SU-DHL-6 (cell line): ENCODE results near the gene IQCC.

Experiments used
- H2AFZ ChIP-seq: fragments of 200-600 bp; sonication (generic); 2 replicates; pipeline ENCODE4 v1.6.1; 2014; ENCODE audit warnings: low read depth, mild to moderate bottlenecking, moderate library complexity, mixed read lengths, antibody characterized with exemption, low read length; ENCODE audit not compliant: severe bottlenecking
- H3F3A ChIP-seq: fragments of 200-600 bp; shearing (Covaris generic); 2 replicates; pipeline ENCODE4 v1.6.0; 2016; ENCODE audit warnings: antibody characterized with exemption, mild to moderate bottlenecking; ENCODE audit not compliant: insufficient read depth
- H3K27ac ChIP-seq: fragments of 200-600 bp; sonication (generic); 2 replicates; pipeline ENCODE4 v1.5.1; 2016; ENCODE audit warnings: low read depth, mild to moderate bottlenecking, low read length, moderate library complexity, mixed read lengths
- H3K27me3 ChIP-seq: fragments of 200-600 bp; sonication (generic), shearing (Covaris generic); 2 replicates; pipeline ENCODE4 v1.6.0; 2014; ENCODE audit warnings: mild to moderate bottlenecking, low read length
- H3K36me3 ChIP-seq: fragments of 200-600 bp; sonication (generic); 2 replicates; pipeline ENCODE4 v1.6.1; 2014; ENCODE audit warnings: mild to moderate bottlenecking, low read length, mixed read lengths
- H3K4me2 ChIP-seq: fragments of 300-600, 200-600 bp; shearing (Covaris generic), sonication (generic); 2 replicates; pipeline ENCODE4 v1.6.0; 2014; ENCODE audit warnings: low read length, low read depth, mild to moderate bottlenecking; ENCODE audit not compliant: poor library complexity, severe bottlenecking
- H3K4me3 ChIP-seq: fragments of 200-600 bp; sonication (generic); 2 replicates; pipeline ENCODE4 v1.5.1; 2014; ENCODE audit warnings: antibody characterized with exemption, low read length, mild to moderate bottlenecking, mixed read lengths; ENCODE audit not compliant: insufficient read depth, poor library complexity, severe bottlenecking
- H3K79me2 ChIP-seq: fragments of 200-600 bp; sonication (generic); 2 replicates; pipeline ENCODE4 v1.6.1; 2014; ENCODE audit warnings: mild to moderate bottlenecking, low read length, moderate library complexity; ENCODE audit not compliant: insufficient read depth
- H3K9ac ChIP-seq: fragments of 200-600 bp; sonication (generic); 2 replicates; pipeline ENCODE4 v1.7.0; 2014; ENCODE audit warnings: mild to moderate bottlenecking, low read length
- H3K9me2 ChIP-seq: fragments of 200-600 bp; sonication (generic); replicated peaks from 2 replicates; pipeline ENCODE4 v1.6.1; 2014; ENCODE audit warnings: low read length; ENCODE audit not compliant: insufficient read depth
- H3K9me3 ChIP-seq: fragments of 200-600 bp; sonication (generic); 2 replicates; pipeline ENCODE4 v1.6.1; 2014; ENCODE audit warnings: low read length, mixed read lengths; ENCODE audit not compliant: insufficient read depth
- H4K20me1 ChIP-seq: fragments of 200-600 bp; sonication (generic); 2 replicates; pipeline ENCODE4 v1.6.1; 2014; ENCODE audit warnings: low read depth, mild to moderate bottlenecking, antibody characterized with exemption, low read length, moderate library complexity, mixed read lengths
- CTCF ChIP-seq: fragments of 200-600 bp; sonication (generic); IDR thresholded peaks from one replicate; pipeline ENCODE4 v1.5.1; 2017; ENCODE audit warnings: antibody characterized with exemption, mild to moderate bottlenecking, low read length, moderate library complexity; ENCODE audit not compliant: insufficient read depth, poor library complexity, severe bottlenecking
- EZH2phosphoT487 ChIP-seq: fragments of 200-600 bp; sonication (generic), shearing (Covaris generic); conservative IDR thresholded peaks from 2 replicates; pipeline ENCODE4 v1.6.1; 2018; ENCODE audit warnings: mild to moderate bottlenecking, antibody characterized with exemption, low read length, moderate library complexity, mixed read lengths

The IQCC gene

DNA sequence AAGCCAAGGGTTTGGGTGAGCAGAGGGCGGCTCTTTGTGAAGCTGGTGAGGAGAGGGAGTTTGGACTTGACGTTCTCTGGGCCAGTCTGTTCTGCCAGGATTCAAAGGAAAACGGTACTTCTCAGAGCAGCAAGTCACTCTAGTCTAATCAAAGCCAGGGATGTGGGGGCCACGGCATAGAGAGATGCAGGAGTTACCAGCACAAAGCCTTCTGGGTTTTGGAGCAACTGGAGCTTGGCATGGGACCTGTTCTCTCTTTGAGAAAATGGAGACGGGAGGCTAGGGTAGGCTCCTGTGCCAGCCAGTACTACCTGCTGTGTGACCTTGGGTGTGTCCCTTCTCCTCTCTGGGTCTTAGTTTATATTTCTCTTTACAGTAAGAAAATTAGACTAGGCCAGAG lies 23.9 kb upstream of the IQCC start:
- Histone ChIP-seq H3K27ac (no peak overlapping the region), H3F3A (peaks cover 30% of the 10 kb centered on the region), H3K4me3 (no peak overlapping the region), H3K9me3 (no peaks in the 10 kb centered on the region), H3K9me2 (no peaks in the 10 kb centered on the region), H3K27me3 (no peaks in the 10 kb centered on the region), H3K4me2 (peak overlapping the region; percentile 89), H4K20me1 (peaks cover 4% of the 10 kb centered on the region; the same call in 1 of the 2 replicates), H3K9ac (peak overlapping the region; percentile 90; the same call in 1 of the 2 replicates), H2AFZ (no peak overlapping the region), H3K79me2 (peaks cover 58% of the 10 kb centered on the region), H3K36me3 (peaks cover 15% of the 10 kb centered on the region)
- TF ChIP-seq EZH2phosphoT487 (no peak), CTCF (no peak)

DNA sequence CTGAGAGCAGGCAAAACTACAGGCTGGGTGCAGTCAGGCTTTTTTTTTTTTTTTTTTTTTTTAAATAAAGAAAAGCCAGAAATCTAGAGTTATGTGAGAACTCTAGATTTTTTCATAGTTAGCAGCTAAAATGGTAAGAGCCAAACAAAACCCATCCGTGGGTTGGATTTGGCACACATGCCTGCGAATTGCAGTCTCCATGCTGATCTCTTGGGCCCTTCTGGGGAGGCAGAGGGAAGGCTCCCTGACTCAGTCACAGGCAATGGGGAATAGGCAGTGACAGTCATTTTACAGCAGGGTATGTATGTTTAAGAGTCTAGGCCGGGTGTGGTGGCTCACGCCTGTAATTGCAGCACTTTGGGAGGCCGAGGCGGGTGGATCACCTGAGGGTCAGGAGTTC lies 23.4 kb upstream of the IQCC start:
- Histone ChIP-seq H3K27me3 (no peaks in the 10 kb centered on the region), H3K36me3 (peaks cover 15% of the 10 kb centered on the region), H4K20me1 (peaks cover 4% of the 10 kb centered on the region; the same call in 1 of the 2 replicates), H3K4me2 (peak overlapping the region; percentile 89), H2AFZ (no peak overlapping the region), H3K27ac (no peak overlapping the region), H3K9ac (no peak overlapping the region), H3K79me2 (peaks cover 63% of the 10 kb centered on the region), H3K9me3 (no peaks in the 10 kb centered on the region), H3K4me3 (no peak overlapping the region), H3K9me2 (no peaks in the 10 kb centered on the region), H3F3A (peaks cover 30% of the 10 kb centered on the region)
- TF ChIP-seq CTCF (no peak), EZH2phosphoT487 (no peak)

DNA sequence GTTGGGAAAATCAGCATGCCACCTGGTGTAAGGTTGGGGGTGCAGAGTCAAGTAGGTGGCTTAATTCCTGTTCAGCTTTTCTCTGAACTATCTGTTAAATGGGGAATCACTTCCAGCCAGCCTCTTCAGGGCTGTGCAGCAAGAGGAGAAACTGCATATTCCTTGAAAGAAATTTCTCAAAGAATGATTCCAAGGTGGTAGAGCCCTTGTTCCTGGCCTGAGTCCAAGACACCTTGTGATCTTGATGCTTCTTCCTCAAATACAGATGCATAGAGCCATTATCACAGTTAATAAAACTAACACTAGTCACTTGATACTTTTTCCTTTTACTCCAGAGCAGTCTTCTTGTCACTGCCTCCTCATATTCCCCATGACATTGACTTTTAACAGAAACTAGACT lies 20.8 kb upstream of the IQCC start:
- Histone ChIP-seq H3K9ac (no peak overlapping the region), H3K79me2 (peaks cover 74% of the 10 kb centered on the region), H3K9me2 (no peaks in the 10 kb centered on the region), H3F3A (peaks cover 7% of the 10 kb centered on the region; the same call in 1 of the 2 replicates), H3K27ac (no peak overlapping the region), H3K36me3 (peaks cover 24% of the 10 kb centered on the region), H4K20me1 (peaks cover 4% of the 10 kb centered on the region; the same call in 1 of the 2 replicates), H3K27me3 (no peaks in the 10 kb centered on the region), H3K9me3 (no peaks in the 10 kb centered on the region), H3K4me2 (no peak overlapping the region), H2AFZ (no peak overlapping the region), H3K4me3 (no peak overlapping the region)
- TF ChIP-seq CTCF, result no peak
- no peak for TF ChIP-seq EZH2phosphoT487

DNA sequence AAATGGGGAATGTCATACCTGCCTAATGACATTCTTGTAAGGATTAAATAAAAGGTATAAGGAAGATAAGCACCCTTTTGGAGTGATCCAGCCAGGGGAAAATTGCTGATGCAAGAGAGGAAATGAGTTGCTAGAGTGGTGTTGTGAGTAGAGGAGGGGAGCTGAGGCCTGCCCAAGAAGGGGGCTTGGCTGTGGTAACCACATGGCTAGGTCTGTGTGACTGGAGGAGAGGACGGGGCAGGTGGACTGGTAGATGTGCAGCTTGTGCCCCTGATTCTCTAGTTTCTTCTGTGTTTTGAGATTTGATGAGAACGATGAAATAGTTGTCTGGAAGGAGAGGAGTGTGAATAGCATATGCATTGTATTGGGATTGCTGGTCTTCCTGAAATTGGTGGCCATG lies 19.4 kb upstream of the IQCC start:
- peak overlapping the region; percentile 11 for H3K27ac ChIP-seq
- H3K79me2 ChIP-seq, result peaks cover 65% of the 10 kb centered on the region
- no peaks in the 10 kb centered on the region for H3K9me3 ChIP-seq
- TF ChIP-seq CTCF, result no peak
- TF ChIP-seq EZH2phosphoT487, result no peak
- no peaks in the 10 kb centered on the region for H3K27me3 ChIP-seq
- no peak overlapping the region for H3K4me3 ChIP-seq
- H3K9me2 ChIP-seq, result no peaks in the 10 kb centered on the region
- H4K20me1 ChIP-seq, result peaks cover 4% of the 10 kb centered on the region; the same call in 1 of the 2 replicates
- H3K4me2 ChIP-seq, result no peak overlapping the region
- no peak overlapping the region for H3K9ac ChIP-seq
- peaks cover 24% of the 10 kb centered on the region for H3K36me3 ChIP-seq
- no peak overlapping the region for H2AFZ ChIP-seq
- 0 out of 2 replicates have a peak, but pooled peaks cover 1% of the 10 kb centered on the region for H3F3A ChIP-seq
